T-helper 2 cell treated with Interferon-gamma antibody and Interleukin-4, amounts not matched to agents 100 ng/mL and 5 ng/mL, for 36 hours (primary cell): Measurements from ENCODE around the gene SCYGR8. TPM values are rescaled to one million over a fixed set of nuclear protein-coding genes. Genes with fewer than 3 reads are reported as not detected.
"Not testable (repeated sequence)": the region's sequence is repeated elsewhere in the genome, so short reads cannot be mapped to it uniquely, and the experiment has no call there.

Experiments
- intact Hi-C: fragments of 100-400 bp; cut with micrococcal nuclease; formaldehyde crosslinking; loops from one replicate; pipeline ENCODE4 v1.15.1; 2023
- total RNA-seq: library from RNA; stranded (reverse); gene quantifications from 2 replicates; pipeline ENCODE4 v1.2.3, GENCODE V29; 2022

Gene SCYGR8, protein sequence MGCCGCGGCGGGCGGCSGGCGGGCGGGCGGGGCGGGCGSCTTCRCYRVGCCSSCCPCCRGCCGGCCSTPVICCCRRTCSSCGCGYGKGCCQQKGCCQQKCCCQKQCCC
- not detected in 2 replicates for total RNA-seq

DNA sequence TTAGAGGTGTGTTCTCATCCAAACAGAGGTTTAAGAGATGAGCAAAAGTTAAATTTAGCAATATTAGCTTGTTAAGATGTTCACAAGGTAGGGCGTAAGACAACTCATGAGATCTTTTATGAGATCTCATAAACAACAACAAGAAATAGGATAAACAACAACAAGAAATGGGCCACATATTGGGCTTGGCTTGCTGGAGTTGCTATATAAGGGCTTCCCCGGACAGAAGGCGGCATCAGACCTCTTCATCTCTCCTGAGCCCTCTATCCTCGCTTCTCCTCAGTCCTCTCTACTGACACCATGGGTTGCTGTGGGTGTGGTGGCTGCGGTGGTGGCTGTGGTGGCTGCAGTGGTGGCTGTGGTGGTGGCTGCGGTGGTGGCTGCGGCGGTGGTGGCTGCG, at the start of gene SCYGR8:
TSS of gene SCYGR8 (plus strand) at position 301 of the 400 bp plus-strand sequence. CDS start at position 301, 0 bp downstream.
- intact Hi-C loops = no loop called here

GRCh38 chr2:227696990-227697679, 48.6 kb upstream of the SCYGR8 start:
- intact Hi-C loops = no loop called here

DNA sequence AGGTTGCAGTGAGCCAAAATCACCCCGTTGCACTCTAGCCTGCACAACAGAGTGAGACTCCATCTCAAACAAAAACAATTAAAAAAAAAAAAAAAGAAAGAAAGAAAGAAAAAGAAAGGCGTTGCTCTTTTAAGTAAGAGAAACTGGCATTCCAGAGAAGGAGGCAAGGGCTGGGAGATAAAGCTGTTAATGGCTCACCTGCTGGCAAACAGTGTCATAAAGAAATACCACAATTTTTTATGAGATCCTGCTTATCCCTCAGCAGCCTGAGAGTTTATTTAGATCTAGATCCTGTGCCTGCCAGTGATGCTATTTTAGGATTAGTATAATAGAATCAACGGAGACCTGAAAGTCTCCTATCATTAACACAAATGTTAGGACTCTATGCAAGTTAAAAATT, 44.1 kb upstream of the SCYGR8 start:
- intact Hi-C loops = no loop called here

- intact Hi-C loops = no loop called here
Observed at GRCh38 chr2:227703280-227703732, 42.4 kb upstream of the SCYGR8 start.

DNA sequence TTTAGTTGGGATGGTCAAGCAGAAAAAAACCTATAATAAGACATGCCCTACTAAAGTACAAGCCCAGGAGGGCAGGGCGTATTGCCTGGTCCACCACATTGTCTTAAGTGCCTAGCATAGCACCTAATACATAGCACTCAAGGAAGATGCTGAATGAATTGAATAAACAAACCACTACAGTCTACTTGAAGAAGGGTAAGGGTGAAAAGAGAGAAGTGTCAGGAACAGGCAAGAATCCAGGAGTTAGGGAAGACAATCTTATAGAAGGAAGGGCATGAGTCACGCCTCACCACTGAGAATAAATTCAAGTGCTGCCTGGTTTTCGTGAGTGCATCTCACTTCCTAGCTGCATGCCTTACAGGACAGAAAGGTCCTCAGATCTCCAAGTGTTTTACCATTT, 41.7 kb upstream of the SCYGR8 start:
- intact Hi-C loops = no loop called here

DNA sequence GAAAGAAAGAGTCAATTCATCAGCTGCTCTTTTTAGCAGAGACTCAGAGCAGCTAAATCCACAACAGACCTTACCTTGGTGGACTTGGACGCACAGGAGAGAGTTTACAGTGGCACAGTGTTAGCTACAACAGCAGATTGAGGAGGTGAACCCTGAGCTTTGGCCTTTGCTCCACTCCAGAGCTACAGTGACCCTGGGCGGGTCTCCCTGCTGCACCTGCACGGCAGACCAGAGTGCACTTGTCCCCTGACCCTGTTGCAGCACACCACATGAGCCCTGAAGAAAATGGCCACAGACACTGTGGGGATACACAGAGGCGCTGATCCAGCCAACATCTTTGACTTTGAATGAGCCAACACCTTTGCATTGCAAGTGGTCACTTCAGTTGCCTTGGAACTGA, 38.8 kb upstream of the SCYGR8 start:
- intact Hi-C loops = no loop called here

DNA sequence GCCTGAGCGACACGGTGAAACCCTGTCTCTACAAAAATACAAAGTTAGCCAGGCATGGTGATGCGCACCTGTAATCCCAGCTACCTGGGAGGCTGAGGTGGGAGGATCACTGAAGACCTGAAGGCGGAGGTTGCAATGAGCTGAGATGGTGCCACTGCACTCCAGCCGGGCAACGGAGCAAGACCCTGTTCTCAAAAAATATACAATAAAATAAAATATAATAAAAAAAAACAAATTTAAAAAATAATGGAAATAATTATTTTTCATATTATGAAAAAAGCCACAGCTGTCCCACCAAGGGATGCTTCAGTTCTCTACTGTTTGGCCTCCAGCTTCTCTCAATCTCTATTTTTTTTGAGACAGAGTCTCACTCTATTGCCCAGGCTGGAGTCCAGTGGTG, 38.3 kb upstream of the SCYGR8 start:
- intact Hi-C loops = no loop called here

DNA sequence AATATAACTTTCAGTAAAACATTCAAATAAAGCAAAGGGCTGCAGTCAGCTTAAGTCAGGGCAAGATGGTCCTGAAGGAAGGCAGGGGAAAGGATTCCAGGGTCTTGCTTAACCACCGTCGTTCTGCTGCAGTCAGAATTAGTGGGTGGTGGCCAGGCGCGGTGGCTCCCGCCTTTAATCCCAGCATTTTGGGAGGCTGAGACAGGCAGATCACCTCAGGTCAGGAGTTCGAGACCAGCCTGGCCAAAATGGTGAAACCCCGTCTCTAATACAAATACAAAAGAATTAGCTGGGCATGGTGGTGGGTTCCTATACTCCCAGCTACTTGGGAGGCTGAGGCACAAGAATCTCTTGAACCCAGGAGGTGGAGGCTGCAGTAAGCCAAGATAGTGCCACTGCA, 34.7 kb upstream of the SCYGR8 start:
- intact Hi-C loops = no loop called here

DNA sequence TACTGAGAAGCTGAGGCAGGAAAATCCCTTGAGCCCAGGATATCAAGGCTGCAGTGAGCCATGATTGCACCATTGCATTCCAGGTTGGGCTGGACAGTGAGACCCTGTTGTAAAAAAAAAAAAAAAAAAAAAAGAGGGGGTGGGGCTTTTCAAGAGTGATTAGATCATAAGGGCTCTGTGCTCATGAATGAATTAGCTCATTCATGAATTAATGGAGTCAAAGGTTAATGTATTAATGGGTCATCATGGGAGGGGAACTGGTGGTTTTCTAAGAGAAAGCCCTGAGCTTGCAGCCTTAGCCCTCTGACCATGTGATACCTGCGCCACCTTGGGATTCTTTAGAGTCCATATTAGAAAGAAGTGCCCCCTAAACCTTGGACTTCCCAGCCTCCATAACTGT, 32.4 kb upstream of the SCYGR8 start:
- intact Hi-C loops = no loop called here

DNA sequence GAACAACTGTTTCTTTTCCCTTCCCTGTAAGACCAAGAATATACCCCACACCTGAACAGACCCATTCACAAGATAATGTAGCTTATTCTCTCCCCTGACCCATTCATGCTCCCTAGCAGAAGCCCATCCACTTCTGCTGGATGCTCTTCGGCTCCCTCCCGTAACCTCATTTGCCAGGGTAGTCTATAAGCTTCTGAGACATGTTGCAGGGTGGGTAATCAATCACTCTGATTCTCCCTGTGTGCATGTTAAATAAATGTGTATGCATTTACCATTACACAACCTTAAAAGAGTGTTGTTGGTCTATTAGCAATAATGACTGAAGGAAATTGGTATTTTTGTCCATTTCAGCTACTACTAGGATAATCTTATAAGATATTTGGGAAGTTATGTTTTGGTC, 29.2 kb upstream of the SCYGR8 start:
- intact Hi-C loops = no loop called here

DNA sequence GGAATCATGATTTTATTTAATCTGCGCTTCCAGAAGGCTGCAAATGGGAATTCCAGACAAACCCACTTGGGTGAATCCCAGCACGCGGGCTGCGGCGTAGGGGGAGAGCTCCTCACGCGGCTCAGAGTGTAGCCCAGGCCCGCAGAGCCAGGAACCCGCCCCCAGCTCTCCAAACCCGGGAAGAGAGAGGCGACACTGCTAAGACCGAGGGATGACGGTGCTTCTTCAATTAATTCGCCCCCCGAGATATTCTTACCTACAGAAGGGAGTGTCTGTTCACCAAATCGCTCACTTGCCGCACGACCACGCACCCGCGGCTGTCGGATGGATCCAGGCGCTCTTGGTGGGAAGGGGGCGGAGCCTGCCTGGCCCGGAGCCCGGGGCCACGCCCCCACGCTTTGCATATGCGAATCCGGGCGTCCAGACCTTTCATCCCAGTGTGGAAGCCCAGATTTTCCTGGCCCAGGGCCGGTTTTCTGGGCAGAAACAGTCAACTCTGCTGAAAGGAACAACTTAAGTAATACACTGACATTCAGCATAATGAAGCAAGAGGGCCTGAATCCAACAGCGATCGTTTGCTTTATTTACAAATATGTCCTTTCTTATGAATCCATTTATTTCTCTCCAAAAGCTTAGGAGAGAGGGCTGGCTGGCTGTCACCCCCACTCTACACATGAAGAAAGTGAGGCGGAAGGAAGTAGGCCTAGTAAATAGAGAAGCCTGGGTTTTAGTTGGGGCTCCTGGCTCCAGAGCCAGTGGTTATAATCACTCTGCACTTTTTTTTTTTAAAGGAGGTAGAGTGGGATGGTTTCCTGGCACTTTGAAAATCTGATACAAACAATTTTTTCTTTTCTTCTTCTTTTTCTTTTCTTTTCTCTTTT, 27.8 kb upstream of the SCYGR8 start, which contains the start of gene SLC19A3:
TSS of gene SLC19A3 (minus strand) at position 342 of the 881 bp plus-strand sequence. CDS start 15,710 bp downstream, outside the sequence.
- intact Hi-C loops = no loop called here

- intact Hi-C loops = no loop called here
Observed at GRCh38 chr2:227719641-227720040, 26.1 kb upstream of the SCYGR8 start.

GRCh38 chr2:227720680-227721079, 25.0 kb upstream of the SCYGR8 start:
- intact Hi-C loops = no loop called here

- intact Hi-C loops = not testable (repeated sequence)
Observed at GRCh38 chr2:227722821-227723220, 22.9 kb upstream of the SCYGR8 start.

DNA sequence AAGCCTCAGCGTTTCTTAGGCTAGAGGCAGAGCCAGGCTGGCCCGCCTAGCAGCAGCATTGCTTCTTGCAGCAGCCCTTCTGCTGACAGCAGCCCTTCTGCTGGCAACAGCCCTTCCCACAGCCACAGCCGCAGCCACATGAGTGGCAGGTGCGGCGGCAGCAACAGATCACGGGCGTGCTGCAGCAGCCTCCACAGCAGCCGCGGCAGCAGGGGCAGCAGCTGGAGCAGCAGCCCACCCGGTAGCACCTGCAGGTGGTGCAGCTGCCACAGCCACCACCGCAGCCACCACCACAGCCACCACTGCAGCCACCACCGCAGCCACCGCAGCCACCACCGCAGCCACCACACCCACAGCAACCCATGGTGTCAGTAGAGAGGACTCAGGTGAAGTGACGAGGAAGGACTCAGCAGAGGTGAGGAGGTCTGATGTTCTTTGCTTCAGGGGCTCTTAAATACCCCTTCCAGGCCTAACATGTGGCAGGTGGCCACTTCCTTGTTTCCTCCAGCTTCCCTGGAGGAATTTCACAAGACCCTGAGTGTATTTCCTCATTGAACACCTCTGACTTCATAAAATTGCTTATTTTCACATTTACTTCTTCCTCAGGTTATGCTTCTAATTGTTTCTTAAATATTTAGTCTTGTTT, 21.2 kb upstream of the SCYGR8 start, which contains the start of gene SCYGR6:
TSS of gene SCYGR6 (minus strand) at position 364 of the 646 bp plus-strand sequence. CDS start at position 364, 0 bp downstream.
- intact Hi-C loops = no loop called here

DNA sequence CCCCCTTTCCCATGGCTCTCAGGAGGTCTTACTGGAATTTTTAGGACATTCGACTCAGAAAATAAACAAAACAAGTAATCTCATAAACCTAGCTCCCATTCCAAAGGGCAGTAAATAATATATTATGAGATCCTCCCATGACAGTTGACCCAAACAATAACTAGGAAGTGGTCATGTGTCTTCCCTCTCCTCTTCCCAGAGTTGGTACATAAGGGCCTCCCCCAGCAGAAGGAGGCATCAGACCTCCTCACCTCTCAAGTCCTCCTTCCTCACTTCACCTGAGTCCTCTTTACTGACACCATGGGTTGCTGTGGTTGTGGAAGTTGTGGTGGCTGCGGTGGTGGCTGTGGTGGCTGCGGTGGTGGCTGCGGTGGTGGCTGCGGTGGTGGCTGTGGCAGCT, 17.7 kb upstream of the SCYGR8 start, which contains the start of gene SCYGR7:
TSS of gene SCYGR7 (plus strand) at position 301 of the 400 bp plus-strand sequence. CDS start at position 301, 0 bp downstream.
- intact Hi-C loops = no loop called here

DNA sequence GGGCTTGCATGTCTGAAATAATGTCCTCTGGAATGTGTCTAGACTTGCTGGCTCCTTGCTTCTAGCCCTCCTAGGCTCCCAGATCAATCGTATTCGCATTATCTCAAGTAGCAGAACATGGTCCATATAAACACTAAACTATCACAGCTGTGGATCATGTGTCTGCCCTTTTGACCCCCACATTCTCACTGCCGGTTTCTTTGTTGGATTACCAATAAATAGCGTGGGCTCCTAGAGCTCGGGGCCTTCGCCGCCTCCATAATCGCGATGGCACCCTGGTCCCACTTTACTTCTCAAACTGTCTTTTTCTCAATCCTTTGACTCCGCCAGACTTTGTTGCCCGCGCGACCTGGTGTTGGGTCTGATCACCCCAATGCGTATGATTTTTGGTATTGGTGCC, 6.3 kb upstream of the SCYGR8 start:
- intact Hi-C loops = no loop called here

DNA sequence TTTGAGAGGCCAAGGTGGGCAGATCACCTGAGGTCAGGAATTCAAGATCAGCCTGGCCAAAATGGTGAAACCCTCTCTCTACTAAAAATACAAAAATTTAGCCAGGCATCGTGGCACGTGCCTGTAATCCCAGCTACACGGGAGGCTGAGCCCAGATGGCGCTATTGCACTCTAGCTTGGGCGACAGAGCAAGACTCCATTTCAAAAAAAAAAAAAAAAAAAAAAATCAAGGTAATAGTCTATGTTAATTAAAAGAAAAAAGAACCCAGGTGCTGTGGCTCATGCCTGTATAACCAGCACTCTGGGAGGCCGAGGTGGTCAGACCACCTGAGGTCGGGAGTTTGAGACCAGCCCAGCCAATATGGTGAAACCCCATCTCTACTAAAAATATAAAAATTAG, 5.0 kb upstream of the SCYGR8 start:
- intact Hi-C loops = not testable (repeated sequence)

- intact Hi-C loops = no loop called here
Observed at GRCh38 chr2:227748079-227748478, 2.4 kb downstream of the SCYGR8 start.

DNA sequence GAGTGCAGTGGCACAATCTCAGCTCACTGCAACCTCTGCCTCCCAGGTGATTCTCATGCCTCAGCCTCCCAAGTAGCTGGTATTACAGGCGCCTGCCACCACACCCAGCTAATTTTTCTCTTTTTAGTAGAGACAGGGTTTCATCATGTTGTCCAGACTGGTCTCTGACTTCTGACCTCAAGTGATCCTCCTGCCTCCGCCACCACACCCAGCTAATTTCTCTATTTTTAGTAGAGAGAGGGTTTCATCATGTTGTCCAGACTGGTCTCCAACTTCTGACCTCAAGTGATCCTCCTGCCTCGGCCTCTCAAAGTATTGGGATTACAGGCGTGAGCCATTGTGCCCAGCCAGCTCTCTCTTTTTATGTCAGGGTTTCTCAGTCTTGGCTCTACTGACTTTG, 10.6 kb downstream of the SCYGR8 start:
- intact Hi-C loops = not testable (repeated sequence)

- intact Hi-C loops = no loop called here
Observed at GRCh38 chr2:227759411-227760118, 13.9 kb downstream of the SCYGR8 start.
